HepG2 (cell line): ENCODE data around the gene FAM221B. TPM values are rescaled to one million over a fixed set of nuclear protein-coding genes. Genes with fewer than 3 reads are reported as not detected.

Experiments
- ATF1 ChIP-seq: IDR thresholded peaks from 2 replicates; pipeline ENCODE4 v1.6.1; 2016; ENCODE audit warnings: mild to moderate bottlenecking, control low read depth
- BHLHE40 ChIP-seq: IDR thresholded peaks from 2 replicates; pipeline ENCODE4 v1.6.1; 2011; ENCODE audit warnings: low read length, improper control_type of control experiment
- CREB1 ChIP-seq, 2 experiments: fragments of 450-650 bp in 1 of 2; IDR thresholded peaks; 2 replicates each; pipeline ENCODE4 v1.6.1; 2016 to 2017; ENCODE audit warnings: control low read depth in 1 of 2, mild to moderate bottlenecking in 1 of 2, missing compliant biosample characterization in 1 of 2, missing genetic modification characterization in 1 of 2
- ETV6 ChIP-seq: sonication (generic); formaldehyde crosslinking; conservative IDR thresholded peaks from 2 replicates; pipeline ENCODE4 v1.4.0; 2020; ENCODE audit warnings: missing genetic modification reagents
- GATAD1 ChIP-seq: IDR thresholded peaks from 2 replicates; pipeline ENCODE4 v1.6.1; 2016; ENCODE audit warnings: missing genetic modification reagents, missing compliant biosample characterization
- MED13 ChIP-seq: sonication (generic); formaldehyde crosslinking; IDR thresholded peaks from 2 replicates; pipeline ENCODE4 v1.5.0; 2020; ENCODE audit warnings: missing genetic modification reagents
- NR2F6 ChIP-seq, 2 experiments: IDR thresholded peaks; 2 replicates each; pipeline ENCODE4 v1.6.1; 2016; ENCODE audit warnings: antibody characterized with exemption in 1 of 2, mild to moderate bottlenecking in 1 of 2
- POGZ ChIP-seq: sonication (generic); formaldehyde crosslinking; IDR thresholded peaks from 2 replicates; pipeline ENCODE4 v1.4.0; 2020; ENCODE audit warnings: mild to moderate bottlenecking, missing genetic modification reagents
- SRSF1 ChIP-seq: fragments of 200-400 bp; formaldehyde crosslinking; optimal IDR thresholded peaks from 2 replicates; pipeline ENCODE3; 2017; ENCODE audit warnings: mild to moderate bottlenecking, low read depth, low read length, moderate library complexity
- ZFP82 ChIP-seq: sonication (generic); formaldehyde crosslinking; IDR thresholded peaks from 2 replicates; pipeline ENCODE4 v1.5.1; 2020; ENCODE audit warnings: mild to moderate bottlenecking, missing genetic modification reagents, borderline replicate concordance
- ZNF101 ChIP-seq: sonication (generic); formaldehyde crosslinking; IDR thresholded peaks from 2 replicates; pipeline ENCODE4 v1.4.0; 2020; ENCODE audit warnings: mild to moderate bottlenecking, low read depth, missing genetic modification reagents, borderline replicate concordance
- ZNF619 ChIP-seq: sonication (generic); formaldehyde crosslinking; IDR thresholded peaks from 2 replicates; pipeline ENCODE4 v1.4.0; 2020; ENCODE audit warnings: mild to moderate bottlenecking, missing genetic modification reagents
- polyA plus RNA-seq, 8 experiments: library from polyadenylated mRNA; depleted of rRNA in 3 of 8; stranded (reverse) in 7 of 8; unstranded in 1 of 8; fragments of >200 nt; fragmentation: Illumina TruSeq in 4 of 8; extraction: Trizol in 4 of 8; gene quantifications; 2 replicates each; pipeline versions ENCODE4 v1.2.1 to v1.2.3, GENCODE V29; 2011 to 2016; ENCODE audit warnings: low read depth in 4 of 8, missing spikeins in 1 of 8, mixed read lengths in 1 of 8; ENCODE audit not compliant: insufficient read depth in 1 of 8
- total RNA-seq, 5 experiments: library from RNA; depleted of rRNA; stranded (reverse); fragments of >200 nt; fragmentation: Illumina TruSeq; extraction: Trizol; gene quantifications; 2 replicates each; pipeline ENCODE4 v1.2.3, GENCODE V29; 2016; ENCODE audit warnings: low read depth in 1 of 5
- TF ChIP-seq, protein P1 (sequence below): sonication (generic); formaldehyde crosslinking; IDR thresholded peaks from 2 replicates; pipeline ENCODE4 v1.4.0; 2020; ENCODE audit warnings: missing genetic modification reagents
- TF ChIP-seq, protein P2 (sequence below): sonication (generic); formaldehyde crosslinking; IDR thresholded peaks from 2 replicates; pipeline ENCODE4 v1.5.0; 2020; ENCODE audit warnings: missing genetic modification reagents
- TF ChIP-seq, protein P3 (sequence below), 2 experiments: sonication (generic) in 1 of 2; formaldehyde crosslinking in 1 of 2; IDR thresholded peaks; 2 replicates each; pipeline versions ENCODE4 v1.4.0 to v1.6.1; 2018 to 2020; ENCODE audit warnings: missing genetic modification reagents in 2 of 2, borderline replicate concordance in 1 of 2, low read depth in 1 of 2, mild to moderate bottlenecking in 1 of 2, missing biosample characterization in 1 of 2
- TF ChIP-seq, protein P4 (sequence below): sonication (generic); formaldehyde crosslinking; IDR thresholded peaks from 2 replicates; pipeline ENCODE4 v1.5.0; 2020; ENCODE audit warnings: mild to moderate bottlenecking, missing genetic modification reagents
- TF ChIP-seq, protein P5 (sequence below): sonication (generic); formaldehyde crosslinking; IDR thresholded peaks from 2 replicates; pipeline ENCODE4 v1.4.0; 2020; ENCODE audit warnings: missing genetic modification reagents

The FAM221B gene
- total and polyA plus RNA-seq, 2 of the 13 experiments (the other 11 are each of a cell fraction or from before 2014, with no cell fraction given) = not detected

DNA sequence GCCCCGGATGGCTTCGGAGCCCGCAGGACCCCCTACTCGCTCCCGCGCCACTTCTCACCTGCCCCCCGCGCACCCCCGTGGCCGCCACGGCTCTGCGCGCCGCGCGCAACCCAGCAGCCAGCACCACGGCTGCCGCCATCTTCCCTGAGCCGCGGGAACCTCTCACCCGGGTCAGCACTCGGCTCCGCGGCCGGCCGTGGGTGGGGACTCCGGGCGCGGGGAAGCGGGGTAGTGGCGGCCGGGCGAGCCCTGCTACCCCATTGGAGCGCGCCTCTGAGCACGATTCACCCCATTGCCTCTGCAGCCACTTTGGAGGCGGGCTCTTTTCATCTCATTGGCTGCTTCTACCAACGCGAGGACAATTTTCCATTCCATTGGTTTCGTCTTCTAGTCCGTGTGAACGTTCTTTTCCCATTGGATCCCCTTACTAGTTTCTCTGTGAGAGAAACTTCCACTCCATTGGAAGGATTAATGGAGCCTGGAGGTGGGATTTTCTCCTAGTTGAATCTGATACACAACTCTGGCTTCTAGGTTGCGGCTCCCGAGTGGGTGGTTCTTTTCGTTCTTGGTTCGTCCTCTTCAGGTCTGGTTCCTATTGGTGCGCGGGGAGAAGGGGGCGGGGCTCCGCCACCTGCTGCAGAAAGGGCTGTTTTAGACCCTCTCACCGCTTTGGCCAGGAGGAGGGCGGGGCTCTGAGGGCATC lies 13.5 kb downstream of the FAM221B start, which contains the start of gene HINT2 (continued):
- no peak for TF ChIP-seq NR2F6 (IDR thresholded peaks at IDR 0.05)
- TF ChIP-seq NR2F6 (CRISPR knock-in tag; IDR thresholded peaks at IDR 0.05) = no peak
- 0 out of 2 replicates have a peak, but pooled peaks have one; percentile 14 for TF ChIP-seq MED13 (CRISPR knock-in tag)
- TF ChIP-seq, protein P1, sequence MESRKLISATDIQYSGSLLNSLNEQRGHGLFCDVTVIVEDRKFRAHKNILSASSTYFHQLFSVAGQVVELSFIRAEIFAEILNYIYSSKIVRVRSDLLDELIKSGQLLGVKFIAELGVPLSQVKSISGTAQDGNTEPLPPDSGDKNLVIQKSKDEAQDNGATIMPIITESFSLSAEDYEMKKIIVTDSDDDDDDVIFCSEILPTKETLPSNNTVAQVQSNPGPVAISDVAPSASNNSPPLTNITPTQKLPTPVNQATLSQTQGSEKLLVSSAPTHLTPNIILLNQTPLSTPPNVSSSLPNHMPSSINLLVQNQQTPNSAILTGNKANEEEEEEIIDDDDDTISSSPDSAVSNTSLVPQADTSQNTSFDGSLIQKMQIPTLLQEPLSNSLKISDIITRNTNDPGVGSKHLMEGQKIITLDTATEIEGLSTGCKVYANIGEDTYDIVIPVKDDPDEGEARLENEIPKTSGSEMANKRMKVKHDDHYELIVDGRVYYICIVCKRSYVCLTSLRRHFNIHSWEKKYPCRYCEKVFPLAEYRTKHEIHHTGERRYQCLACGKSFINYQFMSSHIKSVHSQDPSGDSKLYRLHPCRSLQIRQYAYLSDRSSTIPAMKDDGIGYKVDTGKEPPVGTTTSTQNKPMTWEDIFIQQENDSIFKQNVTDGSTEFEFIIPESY (CRISPR knock-in tag) = no peak
- TF ChIP-seq, protein P2, sequence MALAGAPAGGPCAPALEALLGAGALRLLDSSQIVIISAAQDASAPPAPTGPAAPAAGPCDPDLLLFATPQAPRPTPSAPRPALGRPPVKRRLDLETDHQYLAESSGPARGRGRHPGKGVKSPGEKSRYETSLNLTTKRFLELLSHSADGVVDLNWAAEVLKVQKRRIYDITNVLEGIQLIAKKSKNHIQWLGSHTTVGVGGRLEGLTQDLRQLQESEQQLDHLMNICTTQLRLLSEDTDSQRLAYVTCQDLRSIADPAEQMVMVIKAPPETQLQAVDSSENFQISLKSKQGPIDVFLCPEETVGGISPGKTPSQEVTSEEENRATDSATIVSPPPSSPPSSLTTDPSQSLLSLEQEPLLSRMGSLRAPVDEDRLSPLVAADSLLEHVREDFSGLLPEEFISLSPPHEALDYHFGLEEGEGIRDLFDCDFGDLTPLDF (CRISPR knock-in tag) = peak; percentile 86
- TF ChIP-seq, protein P3, sequence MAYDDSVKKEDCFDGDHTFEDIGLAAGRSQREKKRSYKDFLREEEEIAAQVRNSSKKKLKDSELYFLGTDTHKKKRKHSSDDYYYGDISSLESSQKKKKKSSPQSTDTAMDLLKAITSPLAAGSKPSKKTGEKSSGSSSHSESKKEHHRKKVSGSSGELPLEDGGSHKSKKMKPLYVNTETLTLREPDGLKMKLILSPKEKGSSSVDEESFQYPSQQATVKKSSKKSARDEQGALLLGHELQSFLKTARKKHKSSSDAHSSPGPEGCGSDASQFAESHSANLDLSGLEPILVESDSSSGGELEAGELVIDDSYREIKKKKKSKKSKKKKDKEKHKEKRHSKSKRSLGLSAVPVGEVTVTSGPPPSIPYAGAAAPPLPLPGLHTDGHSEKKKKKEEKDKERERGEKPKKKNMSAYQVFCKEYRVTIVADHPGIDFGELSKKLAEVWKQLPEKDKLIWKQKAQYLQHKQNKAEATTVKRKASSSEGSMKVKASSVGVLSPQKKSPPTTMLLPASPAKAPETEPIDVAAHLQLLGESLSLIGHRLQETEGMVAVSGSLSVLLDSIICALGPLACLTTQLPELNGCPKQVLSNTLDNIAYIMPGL (CRISPR knock-in tag; IDR thresholded peaks at IDR 0.05; ENCODE audit: borderline replicate concordance in 1 of 2, low read depth in 1 of 2) = peak; percentile 12 to 82; a peak in 3 of 4 replicates
- TF ChIP-seq SRSF1 = no peak
- TF ChIP-seq ZFP82 (CRISPR knock-in tag) = no peak
- peak; percentile 73; the same call in 1 of the 2 replicates for TF ChIP-seq ETV6 (CRISPR knock-in tag)
- TF ChIP-seq ZNF101 (CRISPR knock-in tag) = no peak
- peak; percentile 65; the same call in 1 of the 2 replicates for TF ChIP-seq ATF1
- TF ChIP-seq, protein P4, sequence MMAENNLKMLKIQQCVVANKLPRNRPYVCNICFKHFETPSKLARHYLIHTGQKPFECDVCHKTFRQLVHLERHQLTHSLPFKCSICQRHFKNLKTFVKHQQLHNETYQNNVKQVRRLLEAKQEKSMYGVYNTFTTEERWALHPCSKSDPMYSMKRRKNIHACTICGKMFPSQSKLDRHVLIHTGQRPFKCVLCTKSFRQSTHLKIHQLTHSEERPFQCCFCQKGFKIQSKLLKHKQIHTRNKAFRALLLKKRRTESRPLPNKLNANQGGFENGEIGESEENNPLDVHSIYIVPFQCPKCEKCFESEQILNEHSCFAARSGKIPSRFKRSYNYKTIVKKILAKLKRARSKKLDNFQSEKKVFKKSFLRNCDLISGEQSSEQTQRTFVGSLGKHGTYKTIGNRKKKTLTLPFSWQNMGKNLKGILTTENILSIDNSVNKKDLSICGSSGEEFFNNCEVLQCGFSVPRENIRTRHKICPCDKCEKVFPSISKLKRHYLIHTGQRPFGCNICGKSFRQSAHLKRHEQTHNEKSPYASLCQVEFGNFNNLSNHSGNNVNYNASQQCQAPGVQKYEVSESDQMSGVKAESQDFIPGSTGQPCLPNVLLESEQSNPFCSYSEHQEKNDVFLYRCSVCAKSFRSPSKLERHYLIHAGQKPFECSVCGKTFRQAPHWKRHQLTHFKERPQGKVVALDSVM (CRISPR knock-in tag) = 0 out of 2 replicates have a peak, but pooled peaks have one; percentile 23
- peak; percentile 69 for TF ChIP-seq CREB1 (IDR thresholded peaks at IDR 0.05)
- peak; percentile 80 for TF ChIP-seq CREB1 (CRISPR knock-in tag; IDR thresholded peaks at IDR 0.05)
- peak; percentile 24 for TF ChIP-seq GATAD1 (CRISPR knock-in tag)
- 0 out of 2 replicates have a peak, but pooled peaks have one; percentile 13 for TF ChIP-seq POGZ (CRISPR knock-in tag)
- TF ChIP-seq ZNF619 (CRISPR knock-in tag) = no peak
- TF ChIP-seq, protein P5, sequence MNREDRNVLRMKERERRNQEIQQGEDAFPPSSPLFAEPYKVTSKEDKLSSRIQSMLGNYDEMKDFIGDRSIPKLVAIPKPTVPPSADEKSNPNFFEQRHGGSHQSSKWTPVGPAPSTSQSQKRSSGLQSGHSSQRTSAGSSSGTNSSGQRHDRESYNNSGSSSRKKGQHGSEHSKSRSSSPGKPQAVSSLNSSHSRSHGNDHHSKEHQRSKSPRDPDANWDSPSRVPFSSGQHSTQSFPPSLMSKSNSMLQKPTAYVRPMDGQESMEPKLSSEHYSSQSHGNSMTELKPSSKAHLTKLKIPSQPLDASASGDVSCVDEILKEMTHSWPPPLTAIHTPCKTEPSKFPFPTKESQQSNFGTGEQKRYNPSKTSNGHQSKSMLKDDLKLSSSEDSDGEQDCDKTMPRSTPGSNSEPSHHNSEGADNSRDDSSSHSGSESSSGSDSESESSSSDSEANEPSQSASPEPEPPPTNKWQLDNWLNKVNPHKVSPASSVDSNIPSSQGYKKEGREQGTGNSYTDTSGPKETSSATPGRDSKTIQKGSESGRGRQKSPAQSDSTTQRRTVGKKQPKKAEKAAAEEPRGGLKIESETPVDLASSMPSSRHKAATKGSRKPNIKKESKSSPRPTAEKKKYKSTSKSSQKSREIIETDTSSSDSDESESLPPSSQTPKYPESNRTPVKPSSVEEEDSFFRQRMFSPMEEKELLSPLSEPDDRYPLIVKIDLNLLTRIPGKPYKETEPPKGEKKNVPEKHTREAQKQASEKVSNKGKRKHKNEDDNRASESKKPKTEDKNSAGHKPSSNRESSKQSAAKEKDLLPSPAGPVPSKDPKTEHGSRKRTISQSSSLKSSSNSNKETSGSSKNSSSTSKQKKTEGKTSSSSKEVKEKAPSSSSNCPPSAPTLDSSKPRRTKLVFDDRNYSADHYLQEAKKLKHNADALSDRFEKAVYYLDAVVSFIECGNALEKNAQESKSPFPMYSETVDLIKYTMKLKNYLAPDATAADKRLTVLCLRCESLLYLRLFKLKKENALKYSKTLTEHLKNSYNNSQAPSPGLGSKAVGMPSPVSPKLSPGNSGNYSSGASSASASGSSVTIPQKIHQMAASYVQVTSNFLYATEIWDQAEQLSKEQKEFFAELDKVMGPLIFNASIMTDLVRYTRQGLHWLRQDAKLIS (CRISPR knock-in tag) = 0 out of 2 replicates have a peak, but pooled peaks have one; percentile 24
- no peak for TF ChIP-seq BHLHE40
